ENCODE measurements around the gene FOXN3. TPM values are rescaled to one million over a fixed set of nuclear protein-coding genes. Genes with fewer than 3 reads are reported as not detected.
A peak's percentile ranks its signal among the peaks of the same experiment; 100 is the strongest.

The FOXN3 gene
- total RNA-seq, 1 experiment from 2014 or later = 125 TPM

- H3K79me2 ChIP-seq (ENCODE audit: insufficient read depth, low read length) = peaks cover 7% of the 10 kb centered on the region; the same call in 1 of the 2 replicates
- peaks cover 66 to 72% of the 10 kb centered on the region in 2 experiments for H3K4me1 Mint-ChIP-seq
- H2AFZ ChIP-seq (ENCODE audit: low read length) = no peak overlapping the region
Measured at GRCh38 chr14:89304561-89304960, 112.5 kb downstream of the FOXN3 start.

More at GRCh38 chr14:89304561-89304960, 112.5 kb downstream of the FOXN3 start:
- H3K4ac ChIP-seq (ENCODE audit: low read depth, low read length) = no peak overlapping the region
- H2BK15ac ChIP-seq (ENCODE audit: low read depth, low read length) = no peak overlapping the region
- H2BK120ac ChIP-seq (ENCODE audit: low read depth, low read length, poor library complexity, severe bottlenecking) = no peak overlapping the region
- no peak for TF ChIP-seq CTCF (conservative IDR thresholded peaks at IDR 0.05)
- no peaks in the 10 kb centered on the region for H3K27me3 Mint-ChIP-seq (ENCODE audit: low read depth)
- H3K9me3 ChIP-seq (ENCODE audit: control insufficient read depth, low read depth, low read length) = no peaks in the 10 kb centered on the region
- H3K4me1 ChIP-seq (ENCODE audit: insufficient read depth, low read length) = peaks cover 23% of the 10 kb centered on the region
- no peaks in the 10 kb centered on the region for H4K20me1 ChIP-seq (ENCODE audit: control insufficient read depth, insufficient read depth, insufficient read length)
- H2BK5ac ChIP-seq (ENCODE audit: insufficient read length, low read length) = no peak overlapping the region
- no CpG with 5 or more reads among the region's 6 CpGs for WGBS (ENCODE audit: extremely low coverage, insufficient read length, low lambda C conversion rate)
- peaks cover 19 to 52% (median 22%) of the 10 kb centered on the region in 3 experiments; a peak in 6 of 7 replicates for H3K36me3 Mint-ChIP-seq (ENCODE audit: insufficient read depth in 1 of 3, low read depth in 3 of 3)
- H4K5ac ChIP-seq (ENCODE audit: insufficient read length, low read depth, low read length) = no peak overlapping the region
- no peak overlapping the region for H3K18ac ChIP-seq (ENCODE audit: insufficient read length, low read depth, low read length)
- H2BK20ac ChIP-seq (ENCODE audit: low read depth, low read length, poor library complexity, severe bottlenecking) = no peak overlapping the region
- H3K27me3 ChIP-seq (ENCODE audit: insufficient read depth, low read length) = no peaks in the 10 kb centered on the region
- DNase-seq = no peak
- no peak overlapping the region for H3K27ac ChIP-seq (ENCODE audit: insufficient read length, low read depth, low read length)
- H3K23me2 ChIP-seq (ENCODE audit: insufficient read length, low read depth, low read length, poor library complexity, severe bottlenecking) = no peaks in the 10 kb centered on the region
- no peak overlapping the region for H2AK5ac ChIP-seq (ENCODE audit: insufficient read length, low read length)
- H3K56ac ChIP-seq (ENCODE audit: insufficient read length, low read depth, low read length) = no peak overlapping the region
- no peaks in the 10 kb centered on the region for H3K9me3 Mint-ChIP-seq
- peak overlapping the region; percentile 13 to 92 (median 79); a peak in 4 of 7 replicates for H3K27ac Mint-ChIP-seq
- no peak overlapping the region for H2BK12ac ChIP-seq (ENCODE audit: insufficient read length, low read depth, low read length)
- H4K91ac ChIP-seq (ENCODE audit: insufficient read length, low read depth, low read length) = no peak overlapping the region
- H3K4me3 Mint-ChIP-seq = no peak overlapping the region
- no peak overlapping the region for H3K4me2 ChIP-seq (ENCODE audit: insufficient read depth, insufficient read length, low read length)
- H3K79me1 ChIP-seq (ENCODE audit: insufficient read depth, low read depth, low read length, poor library complexity, severe bottlenecking) = peaks cover 1% of the 10 kb centered on the region
- H3K14ac ChIP-seq (ENCODE audit: insufficient read depth, low read length) = no peak overlapping the region
- H3K9ac ChIP-seq (ENCODE audit: extremely low read depth, insufficient read length, low read length) = no peak overlapping the region
- H3T11ph ChIP-seq (ENCODE audit: low read length) = no peak overlapping the region
- no peak overlapping the region for H4K8ac ChIP-seq (replicated peaks; ENCODE audit: insufficient read length, low read depth, low read length)
- no peak overlapping the region for H3K23ac ChIP-seq (ENCODE audit: insufficient read length, low read depth, low read length)
